Thymus (tissue), 11 donors: ENCODE data around the gene KRT6B. TPM values are rescaled to one million over a fixed set of nuclear protein-coding genes. Genes with fewer than 3 reads are reported as not detected.
"Not testable (repeated sequence)": the region's sequence is repeated elsewhere in the genome, so short reads cannot be mapped to it uniquely, and the experiment has no call there.

Experiments
- DNase-seq, 9 donors: peaks; one replicate each; pipeline ENCODE4 v3.0.0-alpha.2; 2013; ENCODE audit warnings: low spot score in 9 of 9, low read depth in 6 of 9, missing footprints in 1 of 9
- H3K27ac ChIP-seq, 2 donors: one replicate each; pipeline ENCODE4 v1.5.1; 2013; ENCODE audit warnings: control low read depth in 1 of 2, low read depth in 1 of 2, low read length in 1 of 2, mild to moderate bottlenecking in 1 of 2, moderate library complexity in 1 of 2
- H3K27me3 ChIP-seq, 2 donors: one replicate each; pipeline ENCODE4 v1.5.1; 2013; ENCODE audit warnings: low read length in 1 of 2; ENCODE audit not compliant: control insufficient read depth in 2 of 2, insufficient read depth in 1 of 2
- H3K36me3 ChIP-seq, 2 donors: one replicate each; pipeline ENCODE4 v1.5.1; 2013; ENCODE audit warnings: low read length in 1 of 2, mild to moderate bottlenecking in 1 of 2, moderate library complexity in 1 of 2; ENCODE audit not compliant: control insufficient read depth in 2 of 2, insufficient read depth in 2 of 2
- H3K4me1 ChIP-seq, 2 donors: one replicate each; pipeline ENCODE4 v1.5.1; 2013; ENCODE audit warnings: low read length in 2 of 2; ENCODE audit not compliant: control insufficient read depth in 2 of 2, insufficient read depth in 2 of 2
- H3K4me3 ChIP-seq, 2 donors: one replicate each; pipeline ENCODE4 v1.5.1; 2013; ENCODE audit warnings: low read length in 2 of 2, control low read depth in 1 of 2, mild to moderate bottlenecking in 1 of 2
- H3K9me3 ChIP-seq, 2 donors: one replicate each; pipeline ENCODE4 v1.5.1; 2013; ENCODE audit warnings: low read length in 1 of 2, mild to moderate bottlenecking in 1 of 2; ENCODE audit not compliant: control insufficient read depth in 2 of 2, insufficient read depth in 1 of 2
- WGBS: extraction: QIAGEN DNeasy Blood & Tissue Kit; methylation state at CpG from one replicate; pipeline ENCODE4 v1.1.7; 2013; 5-methylcytosine and 5-hydroxymethylcytosine counted together
- polyA plus RNA-seq: library from polyadenylated mRNA; stranded (reverse); fragments of 200-250 nt; gene quantifications from one replicate; pipeline ENCODE4 v1.2.3, GENCODE V29; 2013
- total RNA-seq: library from RNA; stranded (reverse); fragments of 120-200 nt; gene quantifications from one replicate; pipeline ENCODE4 v1.2.4, GENCODE V29; 2013
- donor health status: healthy.

Gene KRT6B
- total and polyA plus RNA-seq, 2 donors = 0.61 to 30.7 TPM

DNA sequence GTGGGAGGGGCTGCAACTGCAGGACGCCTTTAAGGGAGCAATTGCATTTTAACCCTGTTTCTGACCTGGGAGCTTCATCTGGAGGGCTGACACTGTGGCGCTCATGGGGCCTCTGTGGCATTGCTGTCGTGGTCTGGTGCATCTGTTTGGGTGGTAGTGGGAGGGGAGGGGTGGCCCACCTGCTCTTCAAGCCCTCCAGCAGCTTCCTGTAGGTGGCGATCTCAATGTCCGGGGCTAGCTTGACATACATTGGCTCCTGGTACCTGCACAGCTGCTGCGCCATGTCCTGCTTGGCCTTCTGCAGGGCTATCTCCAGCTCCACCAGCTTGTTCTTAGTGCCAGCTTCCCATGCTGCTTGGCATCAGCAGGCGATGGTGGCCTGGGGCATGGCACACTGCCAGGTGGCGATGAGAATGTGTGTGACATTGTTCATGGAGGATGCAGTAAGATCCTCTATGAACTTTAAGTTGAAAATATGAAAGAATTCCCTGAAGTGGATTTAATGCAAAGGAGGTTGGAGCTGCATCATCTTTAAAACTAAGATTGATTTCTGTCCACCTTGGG is 38.1 kb downstream of the KRT6B start:
- WGBS = 63% methylated on average over 8 of the region's 8 CpGs
- DNase-seq = no peak
- no peaks in the 10 kb centered on the region for H3K27me3 ChIP-seq
- no peak overlapping the region for H3K27ac ChIP-seq
- H3K36me3 ChIP-seq = no peaks in the 10 kb centered on the region
- no peak overlapping the region for H3K4me3 ChIP-seq
- H3K9me3 ChIP-seq = peaks cover 0 to 5% of the 10 kb centered on the region in 2 donors
- H3K4me1 ChIP-seq = peaks cover 0 to 6% of the 10 kb centered on the region in 2 donors

DNA sequence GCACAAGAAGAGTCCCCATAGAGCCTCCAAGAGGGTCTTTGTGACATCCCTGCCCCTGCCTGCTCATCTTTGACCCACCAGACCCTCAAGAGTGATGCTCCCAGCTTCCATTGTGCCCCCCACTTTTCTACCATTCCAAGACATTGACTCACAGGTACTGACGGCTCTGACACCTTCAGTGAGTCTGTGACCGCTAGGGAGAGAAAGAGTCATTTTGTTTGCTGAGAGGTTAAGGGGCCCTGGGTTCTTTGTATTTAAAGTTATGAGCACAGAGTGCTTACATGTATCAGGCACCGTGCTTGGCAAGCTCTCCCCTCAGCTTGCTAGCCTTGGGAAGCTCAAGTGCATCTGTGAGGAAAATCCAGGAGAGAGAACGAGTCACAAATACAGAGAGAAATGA is 38.7 kb downstream of the KRT6B start:
- no peak overlapping the region for H3K27ac ChIP-seq
- 78% methylated on average over 4 of the region's 4 CpGs for WGBS
- no peak for DNase-seq

DNA sequence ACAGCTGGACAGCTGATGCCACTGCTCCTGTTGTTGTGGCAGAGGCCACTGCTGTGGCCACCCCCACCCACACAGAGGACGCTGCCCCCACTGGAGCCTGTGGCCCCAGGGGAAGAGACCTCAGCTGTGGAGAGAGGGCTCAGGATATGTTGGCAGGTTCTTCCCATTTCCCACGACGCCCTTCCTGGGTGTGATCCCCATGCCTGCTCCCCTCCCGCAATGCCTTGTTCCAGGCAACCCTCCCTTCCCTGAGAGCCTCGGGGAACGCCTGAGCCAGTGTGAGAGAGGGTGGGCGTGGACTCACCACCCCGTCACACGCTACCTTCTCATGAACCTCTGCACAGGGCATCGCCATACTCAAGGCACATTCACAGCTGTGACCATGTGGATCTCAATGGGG is 40.1 kb downstream of the KRT6B start:
- H3K27ac ChIP-seq = no peak overlapping the region
- H3K27me3 ChIP-seq = no peaks in the 10 kb centered on the region
- no peaks in the 10 kb centered on the region for H3K36me3 ChIP-seq
- DNase-seq = no peak
- H3K4me1 ChIP-seq = peaks cover 0 to 6% of the 10 kb centered on the region in 2 donors
- H3K9me3 ChIP-seq = peaks cover 0 to 5% of the 10 kb centered on the region in 2 donors
- 93% methylated on average over 10 of the region's 10 CpGs for WGBS
- no peak overlapping the region for H3K4me3 ChIP-seq

More for the DNA sequence above, 38.7 kb downstream of the KRT6B start:
- H3K4me1 ChIP-seq = peaks cover 0 to 6% of the 10 kb centered on the region in 2 donors
- no peaks in the 10 kb centered on the region for H3K27me3 ChIP-seq
- H3K4me3 ChIP-seq = no peak overlapping the region
- peaks cover 0 to 5% of the 10 kb centered on the region in 2 donors for H3K9me3 ChIP-seq
- no peaks in the 10 kb centered on the region for H3K36me3 ChIP-seq

DNA sequence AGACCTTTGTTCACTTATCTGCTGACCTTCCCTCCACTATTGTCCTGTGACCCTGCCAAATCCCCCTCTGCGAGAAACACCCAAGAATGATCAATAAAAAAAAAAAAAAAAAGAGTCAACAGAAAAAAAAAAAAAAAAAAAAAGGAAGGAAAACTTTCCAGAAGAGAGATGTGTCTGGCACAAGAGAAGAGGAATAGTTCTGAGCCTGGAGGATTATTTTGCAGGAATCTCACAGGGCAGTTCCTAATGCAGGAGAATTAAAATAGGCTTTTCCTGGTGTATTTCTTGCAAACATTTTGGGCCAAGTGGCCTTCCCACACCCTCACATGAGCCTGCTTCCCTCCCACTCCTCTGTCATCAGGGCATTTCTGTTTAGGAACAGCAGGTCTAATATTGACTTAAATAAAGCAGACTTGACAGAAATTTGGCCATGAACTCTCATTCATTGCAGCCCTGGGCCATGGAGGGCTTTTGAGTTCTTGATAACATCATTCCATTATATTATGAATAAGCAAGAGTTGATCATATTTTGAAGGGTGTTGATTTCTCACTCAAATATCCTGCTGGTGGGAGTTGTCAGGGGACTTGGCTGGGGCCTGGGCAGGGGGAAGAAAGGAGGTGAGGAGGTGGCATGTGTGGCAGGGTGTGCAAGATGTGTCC is 41.2 kb downstream of the KRT6B start:
- H3K36me3 ChIP-seq, H3K9me3 ChIP-seq, H3K27me3 ChIP-seq, DNase-seq, H3K27ac ChIP-seq, H3K4me1 ChIP-seq, H3K4me3 ChIP-seq: not testable (repeated sequence)
- WGBS = no CpG with 5 or more reads among the region's 1 CpG

DNA sequence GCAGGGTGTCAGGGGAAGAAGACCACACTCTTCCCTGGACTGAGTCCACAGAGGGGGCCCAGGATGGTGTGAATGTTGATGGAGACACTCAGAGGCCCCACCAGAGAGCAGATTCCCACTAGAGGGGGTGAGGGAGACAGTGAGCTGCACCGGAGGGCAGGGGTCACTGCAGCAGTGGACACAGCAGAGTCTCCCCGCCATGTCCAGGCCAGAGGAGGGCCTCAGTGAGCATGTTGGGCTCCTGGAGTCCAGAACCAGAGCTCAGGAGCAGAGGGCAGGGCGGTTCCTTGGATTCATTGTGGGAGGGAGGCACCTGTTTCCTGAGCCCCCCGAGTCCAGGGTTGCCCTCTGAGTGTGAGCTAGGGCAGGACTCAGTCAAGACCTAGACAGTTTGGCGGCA is 44.0 kb downstream of the KRT6B start:
- no peaks in the 10 kb centered on the region for H3K36me3 ChIP-seq
- no peak overlapping the region for H3K4me3 ChIP-seq
- H3K9me3 ChIP-seq = peaks cover 0 to 5% of the 10 kb centered on the region in 2 donors
- H3K4me1 ChIP-seq = no peaks in the 10 kb centered on the region
- DNase-seq = no peak
- H3K27ac ChIP-seq = no peak overlapping the region
- 91% methylated on average over 5 of the region's 5 CpGs for WGBS
- no peaks in the 10 kb centered on the region for H3K27me3 ChIP-seq

DNA sequence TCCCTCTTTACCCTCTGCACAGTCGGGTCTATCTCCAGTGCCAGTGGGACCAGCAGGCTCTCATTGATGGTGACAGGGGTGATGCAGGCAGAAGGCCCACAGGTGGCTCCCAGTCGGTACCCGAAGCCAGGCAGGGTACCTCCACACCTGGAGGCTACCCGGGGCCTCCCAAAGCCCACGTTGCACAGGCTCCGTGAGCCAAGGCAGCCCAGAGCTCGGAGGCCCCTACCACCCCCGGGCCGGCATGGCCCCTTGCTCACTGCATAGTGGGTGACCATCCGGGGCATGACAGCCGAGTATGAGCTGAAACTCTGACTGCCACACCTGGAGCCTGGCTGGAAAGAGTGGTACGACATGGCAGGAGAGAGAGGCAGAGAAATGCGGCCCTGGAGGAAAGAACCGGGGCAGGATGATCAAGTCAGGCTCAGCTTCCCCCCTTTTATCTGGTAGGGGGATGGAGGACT is 46.0 kb downstream of the KRT6B start, which contains the start of gene KRT82:
Gene KRT82, minus strand, starts transcription at position 414 of the 464 bp plus-strand sequence. Its CDS starts 58 bp downstream, at position 356.
- Histone ChIP-seq H3K27ac (no peak within 1 kb of the TSS), H3K27me3 (no peaks in the 10 kb centered on the region), H3K4me3 (no peak within 1 kb of the TSS), H3K9me3 (no peaks in the 10 kb centered on the region), H3K36me3 (no peaks in the 10 kb centered on the region), H3K4me1 (no peaks in the 10 kb centered on the region)
- no peak for DNase-seq
- 94% methylated on average over 14 of the region's 14 CpGs for WGBS

DNA sequence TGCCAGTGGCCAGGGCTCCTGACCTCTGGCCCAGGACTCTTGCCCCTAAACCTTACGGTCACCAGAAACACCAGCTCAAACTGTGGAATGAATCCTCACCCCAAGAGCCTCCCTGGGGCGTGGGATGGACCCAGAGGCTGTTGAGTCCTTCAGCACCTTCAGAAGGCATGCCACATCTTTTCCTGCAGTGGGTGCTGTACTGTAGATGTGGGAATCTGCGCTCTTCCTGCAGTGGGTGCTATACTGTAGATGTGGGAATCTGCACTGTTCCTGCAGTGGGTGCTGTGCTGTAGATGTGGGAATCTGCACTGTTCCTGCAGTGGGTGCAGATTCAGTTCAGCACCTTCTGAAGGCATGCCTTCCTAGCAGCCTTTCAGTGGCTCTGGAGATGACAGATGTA is 47.0 kb downstream of the KRT6B start:
- H3K4me1 ChIP-seq = no peaks in the 10 kb centered on the region
- H3K27ac ChIP-seq = no peak overlapping the region
- no peak for DNase-seq
- H3K9me3 ChIP-seq = no peaks in the 10 kb centered on the region
- 89% methylated on average over 3 of the region's 3 CpGs for WGBS
- no peaks in the 10 kb centered on the region for H3K36me3 ChIP-seq
- no peaks in the 10 kb centered on the region for H3K27me3 ChIP-seq
- H3K4me3 ChIP-seq = no peak overlapping the region

DNA sequence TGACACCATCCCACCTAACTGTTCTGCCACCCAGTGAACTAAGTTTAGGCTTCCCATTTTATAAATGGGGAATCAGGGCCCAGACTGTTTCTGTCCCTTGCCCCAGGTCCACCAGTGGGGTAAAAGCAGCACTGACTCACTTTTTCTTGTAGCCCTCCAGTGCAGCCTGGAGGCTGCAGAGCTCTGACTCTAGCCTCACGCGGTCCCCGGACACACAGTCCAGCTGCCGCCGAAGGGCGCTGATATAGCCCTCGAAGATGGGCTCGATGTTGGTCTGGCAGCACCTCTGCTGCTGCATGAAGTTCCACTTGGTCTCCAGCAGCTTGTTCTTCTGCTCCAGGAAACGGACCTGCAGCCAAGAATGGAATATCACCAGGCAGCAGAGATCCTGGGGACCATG is 48.4 kb downstream of the KRT6B start:
- DNase-seq = no peak
- H3K9me3 ChIP-seq = no peaks in the 10 kb centered on the region
- 96% methylated on average over 9 of the region's 9 CpGs for WGBS
- H3K4me1 ChIP-seq = no peaks in the 10 kb centered on the region
- H3K27me3 ChIP-seq = no peaks in the 10 kb centered on the region
- H3K27ac ChIP-seq = no peak overlapping the region
- no peak overlapping the region for H3K4me3 ChIP-seq
- H3K36me3 ChIP-seq = no peaks in the 10 kb centered on the region

DNA sequence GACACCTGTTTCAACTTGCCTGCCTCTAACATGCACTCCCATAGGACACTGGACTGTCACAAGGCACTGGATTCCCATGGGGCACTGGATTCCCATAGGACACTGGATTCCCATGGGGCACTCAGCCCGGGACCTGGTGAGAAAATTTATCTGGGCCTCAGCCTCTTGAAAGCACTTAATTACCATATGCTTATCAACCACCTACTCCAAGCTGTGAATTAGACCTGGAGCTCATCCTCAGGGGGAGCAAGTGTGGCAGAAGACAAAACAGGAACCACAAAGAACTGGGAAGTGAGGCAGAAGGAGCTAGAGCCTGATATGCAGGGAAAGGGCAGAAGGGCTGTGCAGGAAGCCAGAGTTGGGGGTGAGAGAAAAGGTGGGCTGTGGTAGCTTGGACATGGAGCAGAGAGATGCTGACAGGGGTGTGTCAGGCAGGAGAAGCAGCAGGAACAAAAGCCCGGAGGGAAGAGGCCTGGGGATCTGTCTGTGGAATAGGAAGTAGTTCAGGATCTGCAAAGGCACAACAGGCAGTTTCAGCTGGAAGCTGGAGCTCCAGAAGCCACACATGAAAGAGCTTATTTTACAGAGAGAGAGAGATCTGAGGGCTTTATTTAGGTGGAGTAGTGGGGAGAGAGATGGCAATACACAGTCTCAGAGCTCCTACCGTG is 48.9 kb downstream of the KRT6B start:
- H3K4me3 ChIP-seq = no peak overlapping the region
- H3K9me3 ChIP-seq = no peaks in the 10 kb centered on the region
- H3K27me3 ChIP-seq = no peaks in the 10 kb centered on the region
- no peaks in the 10 kb centered on the region for H3K4me1 ChIP-seq
- WGBS = 73% methylated on average over 3 of the region's 3 CpGs
- no peaks in the 10 kb centered on the region for H3K36me3 ChIP-seq
- DNase-seq = no peak
- no peak overlapping the region for H3K27ac ChIP-seq
